Inflammatory macrophage treated with lipopolysaccharide for 1 hour (primary cell): ENCODE measurements around the gene BECN2.

ENCODE experiments used
- DNase-seq, 2 donors: peaks; one replicate each; pipeline ENCODE4 v3.0.0-alpha.2; 2020 to 2022

The BECN2 gene, protein sequence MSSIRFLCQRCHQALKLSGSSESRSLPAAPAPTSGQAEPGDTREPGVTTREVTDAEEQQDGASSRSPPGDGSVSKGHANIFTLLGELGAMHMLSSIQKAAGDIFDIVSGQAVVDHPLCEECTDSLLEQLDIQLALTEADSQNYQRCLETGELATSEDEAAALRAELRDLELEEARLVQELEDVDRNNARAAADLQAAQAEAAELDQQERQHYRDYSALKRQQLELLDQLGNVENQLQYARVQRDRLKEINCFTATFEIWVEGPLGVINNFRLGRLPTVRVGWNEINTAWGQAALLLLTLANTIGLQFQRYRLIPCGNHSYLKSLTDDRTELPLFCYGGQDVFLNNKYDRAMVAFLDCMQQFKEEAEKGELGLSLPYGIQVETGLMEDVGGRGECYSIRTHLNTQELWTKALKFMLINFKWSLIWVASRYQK

DNA sequence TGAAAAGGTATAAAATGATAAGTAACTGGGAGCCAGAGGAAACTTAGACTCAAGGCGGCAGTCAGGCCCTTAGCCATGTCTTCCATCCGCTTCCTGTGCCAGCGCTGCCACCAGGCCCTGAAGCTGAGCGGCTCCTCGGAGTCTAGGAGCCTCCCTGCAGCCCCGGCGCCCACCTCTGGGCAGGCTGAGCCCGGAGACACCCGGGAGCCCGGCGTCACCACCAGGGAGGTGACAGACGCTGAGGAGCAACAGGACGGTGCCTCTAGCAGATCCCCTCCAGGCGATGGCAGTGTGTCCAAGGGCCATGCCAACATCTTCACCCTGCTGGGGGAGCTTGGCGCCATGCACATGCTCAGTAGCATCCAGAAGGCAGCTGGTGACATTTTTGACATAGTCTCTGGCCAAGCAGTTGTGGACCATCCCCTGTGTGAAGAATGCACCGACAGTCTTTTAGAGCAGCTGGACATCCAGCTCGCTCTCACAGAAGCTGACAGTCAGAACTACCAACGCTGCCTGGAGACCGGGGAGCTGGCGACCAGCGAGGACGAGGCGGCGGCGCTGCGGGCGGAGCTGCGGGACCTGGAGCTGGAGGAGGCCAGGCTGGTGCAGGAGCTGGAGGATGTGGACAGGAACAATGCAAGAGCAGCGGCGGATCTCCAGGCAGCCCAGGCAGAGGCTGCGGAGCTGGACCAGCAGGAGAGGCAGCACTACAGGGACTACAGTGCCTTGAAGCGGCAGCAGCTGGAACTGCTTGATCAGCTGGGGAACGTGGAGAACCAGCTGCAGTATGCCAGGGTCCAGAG, at the start of gene BECN2:
BECN2 (plus strand) TSS at position 76 of the 803 bp plus-strand sequence; CDS start at position 76, 0 bp downstream.
- no peak for DNase-seq

DNA sequence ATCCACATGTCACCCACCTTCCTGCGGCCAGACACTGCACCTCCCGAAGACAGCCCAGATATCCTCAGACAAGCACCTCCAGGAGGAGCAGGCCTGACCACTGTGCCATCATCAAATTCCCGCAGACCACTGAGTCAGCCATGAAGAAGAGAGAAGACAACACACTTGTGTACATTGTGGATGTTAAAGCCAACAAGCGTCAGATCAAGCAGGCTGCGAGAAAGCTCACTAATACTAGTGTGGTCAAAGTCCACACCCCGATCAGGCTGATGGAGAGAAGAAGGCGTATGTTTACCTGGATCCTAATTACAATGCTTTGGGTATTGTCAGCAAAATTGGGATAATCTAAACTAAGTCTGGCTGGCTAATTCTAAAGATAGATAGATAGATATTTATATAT, 41.4 kb upstream of the BECN2 start:
- DNase-seq: no peak

DNA sequence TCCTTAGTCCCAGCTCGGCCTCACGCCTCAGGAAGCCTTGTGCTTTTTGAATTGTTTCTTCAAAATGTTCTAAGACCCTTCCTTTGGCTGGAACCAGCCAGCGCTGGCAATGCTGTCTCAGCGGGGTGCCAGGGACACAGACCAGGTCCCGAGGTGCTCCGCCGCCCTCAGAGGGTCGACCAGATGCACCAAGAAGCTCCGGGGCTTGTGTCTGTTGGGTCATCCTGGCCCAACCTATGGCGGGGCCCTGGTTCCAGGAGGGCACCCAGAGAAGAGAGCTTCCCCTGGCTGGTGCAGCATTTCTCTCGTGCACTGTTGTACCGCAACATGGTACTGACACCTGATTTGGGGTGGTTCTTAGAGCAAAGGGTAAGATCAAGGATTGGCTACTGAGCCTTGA, 40.1 kb upstream of the BECN2 start:
- no peak for DNase-seq

DNA sequence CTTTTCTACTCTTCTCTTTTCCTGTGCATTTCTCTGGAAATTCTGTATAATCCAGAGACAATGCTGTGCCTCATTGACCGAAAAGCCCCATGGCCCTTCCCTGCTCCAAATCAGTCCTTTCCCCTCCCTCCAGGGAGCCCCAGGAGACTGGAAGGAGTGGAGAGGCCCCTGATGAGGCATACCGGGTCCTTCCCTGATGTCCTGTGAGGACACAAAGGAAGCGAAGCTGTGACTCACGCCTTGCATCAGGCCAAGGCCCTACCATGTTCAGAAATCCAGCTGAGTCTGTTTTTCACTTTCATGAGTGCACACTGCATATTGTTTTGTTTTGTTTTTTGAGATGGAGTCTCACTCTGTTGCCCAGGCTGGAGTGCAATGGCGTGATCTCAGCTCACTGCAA, 38.7 kb upstream of the BECN2 start:
- DNase-seq: peak; percentile 24 to 49

DNA sequence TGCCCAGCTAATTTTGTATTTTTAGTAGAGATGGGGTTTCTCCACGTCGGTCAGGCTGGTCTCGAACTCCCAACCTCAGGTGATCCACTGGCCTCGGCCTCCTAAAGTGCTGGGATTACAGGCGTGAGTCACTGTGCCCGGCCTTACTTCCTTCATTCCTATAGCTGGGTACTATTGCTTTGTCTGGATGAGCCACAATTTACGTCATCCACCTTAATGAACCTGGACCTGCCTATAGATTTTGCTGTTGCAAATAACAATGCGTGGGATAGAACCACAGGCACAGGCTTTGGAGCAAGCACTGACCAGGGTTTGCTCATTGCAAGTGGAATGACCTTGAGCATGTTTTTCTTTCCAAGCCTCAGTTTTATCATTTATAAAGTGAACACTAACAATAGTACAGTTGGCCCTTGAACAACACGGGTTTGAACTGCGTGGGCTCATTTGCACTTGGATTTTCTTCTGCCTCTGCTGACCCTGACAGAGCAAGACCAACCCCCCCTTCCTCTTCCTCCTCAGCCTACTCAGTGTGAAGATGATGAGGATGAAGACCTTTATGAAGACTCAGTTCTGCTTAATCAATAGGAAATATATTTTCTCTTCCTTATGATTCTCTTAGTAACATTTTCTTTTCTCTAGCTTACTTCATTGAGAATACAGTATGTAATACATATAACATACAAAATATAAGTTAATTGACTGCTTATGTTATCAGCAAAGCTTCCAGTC, 33.3 kb upstream of the BECN2 start:
- DNase-seq: no peak

DNA sequence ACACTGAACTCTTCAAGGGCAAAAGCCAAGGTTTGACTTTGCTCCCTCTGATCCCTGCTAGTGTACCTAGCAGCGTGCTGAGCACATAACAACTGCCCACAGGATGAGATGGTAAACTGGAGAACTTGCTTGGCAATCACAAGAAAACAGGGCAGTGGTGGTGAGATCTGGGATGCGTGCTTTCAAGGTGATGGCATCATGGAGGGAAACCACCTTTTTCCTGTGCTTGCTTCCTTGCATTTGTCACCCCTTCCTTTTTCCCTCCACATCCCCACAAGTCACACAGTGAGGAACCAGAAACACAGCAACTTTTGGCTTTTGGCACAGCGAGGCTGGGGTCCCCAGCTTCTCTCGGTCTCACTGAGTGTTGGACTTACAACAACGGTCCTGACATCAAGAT, 31.4 kb upstream of the BECN2 start:
- no peak for DNase-seq

DNA sequence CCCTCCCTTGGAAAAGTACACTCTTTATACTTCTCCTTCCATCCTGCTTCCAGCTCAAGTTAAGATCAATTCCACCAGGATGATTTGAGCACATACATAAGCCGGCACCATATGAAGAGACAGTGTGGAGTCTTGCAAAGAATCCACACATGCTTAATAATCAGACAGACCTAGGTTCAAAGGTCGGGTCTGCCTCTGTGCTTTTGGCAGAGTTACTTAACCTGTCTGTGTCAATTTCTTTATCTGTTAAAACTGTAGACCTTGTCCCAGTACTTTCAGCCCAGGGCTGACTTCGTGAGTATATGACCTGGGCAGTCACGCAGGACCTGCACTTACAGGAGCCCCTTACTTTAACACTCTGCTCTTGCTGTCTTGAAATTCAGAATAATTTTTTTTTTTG, 30.2 kb upstream of the BECN2 start:
- DNase-seq: no peak

DNA sequence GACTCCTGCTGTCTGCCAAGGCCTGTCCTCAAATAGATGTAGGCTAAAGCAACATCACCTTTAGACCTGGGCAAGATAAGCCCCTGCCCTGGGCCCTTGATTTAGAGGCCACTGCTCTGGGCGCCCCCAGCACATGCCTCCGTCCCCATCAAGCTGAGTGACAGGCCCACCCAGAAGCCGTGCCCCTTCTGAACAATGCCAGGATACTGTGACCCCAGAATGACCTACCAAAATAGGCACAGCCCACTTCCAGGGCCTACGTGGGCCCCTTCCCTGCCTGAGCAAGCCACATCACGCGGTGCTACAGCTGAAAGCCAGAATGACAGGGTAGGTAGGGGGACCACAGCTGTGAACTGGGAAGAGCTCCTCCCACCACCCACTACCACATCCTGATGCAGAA, 24.7 kb upstream of the BECN2 start:
- no peak for DNase-seq

DNA sequence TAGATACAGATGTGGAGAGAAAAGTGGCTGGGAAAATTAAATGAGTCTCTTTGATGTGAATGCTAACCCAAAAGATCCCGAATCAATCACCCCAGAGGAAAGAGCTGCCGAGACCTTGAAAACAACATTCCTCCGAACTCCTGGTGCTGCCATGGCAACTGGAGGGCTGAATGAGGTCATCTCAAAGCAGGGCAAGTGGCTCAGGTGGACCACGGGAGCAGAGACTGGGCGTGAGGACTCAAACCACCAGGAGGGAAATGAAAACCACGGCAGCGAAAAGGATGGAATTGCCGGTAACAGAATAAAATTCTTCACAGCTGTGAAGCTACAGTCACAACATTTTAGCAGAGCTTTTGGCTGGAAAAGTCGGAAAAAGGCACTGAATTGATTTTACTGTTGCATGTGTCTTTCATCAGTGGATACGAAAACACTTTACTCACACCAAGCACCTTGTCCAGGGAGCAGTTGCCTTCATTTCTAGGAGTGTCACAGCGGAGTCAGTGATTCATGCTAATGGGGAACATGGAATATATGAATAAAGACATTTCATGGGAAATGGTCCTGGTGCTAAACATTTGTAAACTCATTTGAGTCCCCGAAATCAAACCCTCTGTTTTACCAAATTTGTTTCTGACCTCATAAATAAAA, 23.2 kb upstream of the BECN2 start:
- no peak for DNase-seq

DNA sequence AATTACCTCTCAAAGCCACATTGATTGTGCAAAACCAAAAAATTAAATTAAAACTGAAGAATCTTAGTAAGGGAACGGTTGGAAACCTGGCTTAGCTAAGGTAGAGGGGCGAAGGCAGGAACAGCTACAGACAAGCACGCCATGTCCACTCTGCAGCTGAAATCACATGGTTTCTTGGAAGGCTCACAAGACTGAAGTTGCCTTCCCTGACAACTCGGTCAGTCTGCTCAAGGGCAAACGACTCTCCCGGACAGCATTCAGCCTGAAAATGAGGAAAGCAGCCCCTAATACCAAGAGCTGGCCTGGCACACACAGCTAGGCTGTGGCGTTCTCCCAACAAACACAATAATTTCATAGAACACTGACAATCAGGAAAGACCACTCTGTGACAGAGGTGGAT, 22.7 kb upstream of the BECN2 start:
- no peak for DNase-seq

DNA sequence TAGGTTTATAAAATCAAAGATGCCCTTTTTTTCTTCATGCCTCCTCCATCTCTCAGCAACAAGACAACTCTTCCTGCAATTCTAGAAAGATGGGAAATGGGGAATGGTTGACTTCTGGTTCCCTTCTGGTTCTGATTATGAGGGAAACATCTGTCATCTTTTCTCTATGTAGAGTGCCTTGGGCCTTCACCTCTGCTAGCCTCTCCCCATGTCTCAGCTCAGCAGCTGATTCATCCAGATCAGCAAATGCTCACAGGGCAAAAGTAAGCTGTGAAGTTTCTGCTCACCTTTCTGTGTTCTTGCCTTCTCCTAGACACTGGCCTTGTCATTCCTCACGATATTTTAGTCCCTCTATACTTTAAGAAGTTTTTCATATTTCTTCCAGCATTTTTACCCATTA, 17.8 kb upstream of the BECN2 start:
- no peak for DNase-seq

DNA sequence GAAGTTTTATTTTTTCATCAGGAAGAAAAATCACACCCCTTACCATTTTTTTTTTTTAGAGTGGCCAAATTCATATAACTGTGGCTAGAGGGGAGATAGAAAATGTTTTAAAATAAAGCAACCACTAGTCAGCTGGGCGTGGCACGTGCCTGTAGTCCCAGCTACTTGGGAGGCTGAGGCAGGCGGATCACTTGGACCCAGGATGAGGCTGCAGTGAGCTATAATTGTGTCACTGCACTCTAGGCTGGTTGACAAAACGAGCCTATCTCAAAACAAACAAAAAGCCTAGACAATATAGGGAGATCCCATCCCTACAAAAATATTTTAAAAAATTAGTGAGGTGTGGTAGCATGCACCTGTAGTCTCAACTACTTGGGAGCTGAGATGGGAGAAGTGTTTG, 14.8 kb upstream of the BECN2 start:
- no peak for DNase-seq

DNA sequence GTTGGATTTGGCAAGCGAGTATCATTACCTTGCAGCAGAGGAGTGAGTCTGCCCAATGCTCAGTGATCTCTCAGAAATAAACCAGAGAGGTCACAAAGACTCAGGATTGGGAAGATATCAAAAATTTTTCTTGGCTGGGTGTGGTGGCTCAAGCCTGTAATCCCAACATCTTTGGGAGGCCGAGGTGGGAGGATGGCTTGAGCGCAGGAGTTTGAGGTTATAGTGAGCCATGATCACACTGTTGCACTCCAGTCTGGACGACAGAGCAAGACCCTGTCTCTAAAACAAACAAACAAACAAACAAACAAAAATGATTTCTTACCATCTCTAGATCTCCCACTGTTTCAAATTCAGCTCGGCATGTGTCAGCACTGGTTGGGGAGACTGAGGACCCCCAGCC, 13.3 kb upstream of the BECN2 start:
- DNase-seq: no peak

DNA sequence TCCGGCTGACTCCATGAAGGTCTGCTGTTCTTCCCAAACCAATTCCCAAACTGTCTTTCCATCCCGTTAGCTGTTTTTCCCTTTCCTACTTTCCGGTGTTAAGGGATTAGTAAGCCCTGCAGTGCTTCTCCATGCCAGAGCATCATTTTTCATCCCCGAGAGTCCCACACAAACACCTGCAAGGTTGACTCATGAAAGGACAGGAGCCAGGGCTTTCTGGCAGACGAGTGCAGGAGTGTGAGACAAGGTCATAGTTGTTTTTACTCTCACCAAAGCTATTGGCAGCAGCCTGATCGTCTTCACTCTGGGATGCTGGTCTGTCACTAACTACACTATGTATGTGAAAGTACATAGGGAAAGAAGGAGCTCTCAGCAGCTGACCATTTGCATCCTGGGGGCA, 10.2 kb upstream of the BECN2 start:
- DNase-seq: no peak

DNA sequence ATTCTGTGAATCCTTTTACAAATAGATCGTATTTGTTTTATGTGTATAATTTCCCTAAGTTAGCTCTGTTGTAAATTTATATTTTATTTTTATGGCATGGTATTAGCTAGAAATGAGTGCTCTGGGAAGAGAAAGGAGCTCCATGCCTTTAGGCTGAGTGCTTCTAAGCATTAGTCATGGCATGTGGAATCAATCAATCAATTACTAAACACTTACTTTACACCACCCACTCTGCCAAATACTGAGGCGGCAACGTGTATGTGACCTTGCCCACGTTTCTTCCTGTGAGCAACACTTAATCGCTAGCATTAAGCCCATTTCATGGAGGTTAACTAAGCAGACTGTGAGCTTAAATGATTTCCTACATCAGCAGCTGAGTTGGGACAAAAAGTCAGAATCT, 7.2 kb upstream of the BECN2 start:
- DNase-seq: no peak

DNA sequence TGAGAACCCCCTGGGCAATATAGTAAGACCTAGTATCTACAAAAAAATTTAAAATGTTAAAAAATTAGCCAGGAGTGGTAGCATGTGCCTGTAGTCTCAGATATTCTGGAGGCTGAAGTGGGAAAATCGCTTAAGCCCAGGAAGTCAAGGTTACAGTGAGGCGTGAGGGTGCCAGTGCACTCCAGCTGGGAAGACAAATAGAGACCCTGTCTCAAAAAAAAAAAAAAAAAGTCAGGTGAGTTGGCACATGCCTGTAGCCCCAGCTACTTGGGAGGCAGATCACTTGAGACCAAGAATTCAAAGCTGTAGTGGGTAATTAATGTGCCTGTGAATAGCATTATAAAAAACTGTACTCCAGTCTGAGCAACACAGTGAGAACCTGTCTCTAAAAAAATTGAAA, 4.6 kb downstream of the BECN2 start:
- DNase-seq: no peak

DNA sequence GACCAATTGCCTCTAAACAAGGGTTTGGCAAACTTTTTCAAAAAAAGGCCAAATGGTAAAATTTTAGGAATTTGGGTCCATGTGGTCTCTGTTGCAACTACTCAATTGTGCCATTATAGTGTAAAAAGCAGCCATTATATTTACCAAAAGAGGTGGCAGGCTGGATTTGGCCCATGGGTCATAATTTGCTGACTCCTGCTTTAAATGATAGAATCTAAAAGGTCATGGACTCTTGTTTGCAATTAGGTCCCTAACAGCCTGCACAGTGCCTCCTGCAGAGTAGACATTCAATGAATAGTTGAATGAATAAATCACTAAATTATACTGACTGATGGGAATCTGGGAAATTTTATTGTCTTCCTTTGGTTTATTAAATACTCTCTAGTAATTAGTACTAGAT, 6.2 kb downstream of the BECN2 start:
- peak; percentile 26 to 39 for DNase-seq

DNA sequence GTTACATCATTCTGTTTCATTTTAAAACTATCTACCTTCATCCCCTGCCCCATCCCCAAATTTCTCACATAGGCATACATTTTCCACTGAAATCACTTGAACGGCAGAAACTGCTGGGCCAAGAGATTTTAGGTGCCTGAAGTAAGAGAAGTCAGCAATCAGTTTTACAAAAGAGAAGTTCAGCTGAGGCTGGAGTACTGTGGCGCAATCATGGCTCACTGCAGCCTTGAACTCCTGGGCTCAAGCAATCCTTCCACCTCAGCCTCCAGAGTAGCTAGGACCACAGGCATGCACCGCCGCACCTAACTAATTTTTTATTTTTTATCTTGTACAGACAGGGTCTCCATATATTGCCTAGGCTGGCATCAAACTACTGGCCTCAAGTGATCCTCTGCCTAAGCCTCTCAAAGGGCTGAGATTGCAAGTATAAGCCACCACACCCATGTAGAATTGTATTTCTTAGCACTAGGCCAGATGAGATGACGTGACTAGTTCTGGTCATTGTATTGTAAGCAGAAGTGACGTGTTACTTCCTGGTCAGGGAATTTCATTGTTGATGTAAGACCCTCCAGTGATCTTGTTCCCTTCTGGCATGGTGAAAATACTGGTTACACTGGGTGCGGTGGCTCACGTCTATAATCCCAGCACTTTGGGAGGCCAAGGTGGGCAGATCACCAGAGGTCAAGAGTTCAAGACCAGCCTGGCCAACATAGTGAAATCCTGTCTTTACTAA, 7.1 kb downstream of the BECN2 start:
- peak; percentile 80 to 91 for DNase-seq

DNA sequence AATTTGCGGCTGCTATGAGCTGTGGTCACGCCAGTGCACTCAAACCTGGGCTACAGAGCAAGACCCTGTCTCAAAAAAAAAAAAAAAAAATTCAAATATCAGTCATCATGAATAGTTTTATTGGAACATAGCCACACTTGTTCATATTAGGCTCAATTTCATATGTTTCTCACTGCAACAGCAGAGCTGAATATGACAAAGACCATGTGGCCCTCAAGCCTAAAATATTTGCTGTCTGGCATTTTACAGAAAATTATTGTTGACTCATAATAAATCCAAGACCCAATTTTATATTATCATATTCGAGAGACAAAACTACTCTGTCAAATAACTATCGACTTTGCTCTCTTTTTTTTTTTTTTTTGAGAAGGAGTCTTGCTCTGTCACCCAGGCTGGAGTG, 11.0 kb downstream of the BECN2 start:
- DNase-seq: no peak

DNA sequence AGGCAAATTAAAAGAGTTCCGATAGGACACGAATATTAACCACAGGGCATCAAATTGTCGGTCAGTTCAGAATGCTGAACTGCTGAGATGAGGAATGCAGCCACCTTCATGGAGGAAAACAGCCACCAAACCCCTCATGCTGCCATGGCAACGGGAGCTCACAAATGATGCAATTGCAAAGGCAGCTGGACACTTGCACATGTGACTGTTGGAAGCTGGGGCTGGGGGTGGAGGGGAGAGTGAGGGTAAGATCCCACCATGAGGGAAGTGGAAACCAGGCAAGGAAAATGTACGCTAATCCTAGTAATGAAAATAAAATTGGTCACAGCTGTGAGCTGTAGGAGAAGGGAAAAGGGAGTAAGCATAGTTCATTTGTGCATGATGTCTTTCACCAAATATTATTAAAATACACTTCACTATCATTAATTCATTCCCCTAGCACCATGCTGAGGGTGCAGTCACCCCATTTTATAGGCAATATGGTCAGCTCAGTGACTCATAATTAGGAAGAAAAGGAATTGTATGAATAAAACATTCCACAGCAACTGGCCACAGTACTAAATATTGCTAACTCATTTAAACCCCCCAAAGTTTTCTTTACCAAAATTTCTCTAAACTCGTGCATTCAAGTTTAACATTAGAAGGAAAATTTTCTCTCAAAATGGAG, 15.3 kb downstream of the BECN2 start:
- no peak for DNase-seq

DNA sequence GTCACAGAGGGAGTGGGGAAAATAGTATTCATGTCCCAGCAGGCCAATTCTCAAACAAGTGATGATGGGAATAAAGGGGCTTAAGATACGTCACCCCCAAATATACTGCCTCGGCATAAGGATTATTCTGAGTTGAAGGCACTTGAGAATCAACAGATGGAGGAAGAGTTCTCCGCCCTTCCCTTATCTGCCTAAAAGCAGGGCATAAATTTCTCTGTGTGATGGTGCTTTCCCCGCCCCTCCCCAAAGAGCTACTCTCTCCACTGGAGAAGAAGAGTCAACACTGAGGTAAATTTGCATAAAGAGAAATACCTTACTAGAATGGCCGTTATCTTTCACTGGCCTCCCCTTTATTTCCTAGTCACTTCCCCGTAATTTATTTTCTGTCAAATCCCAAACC, 18.7 kb downstream of the BECN2 start:
- DNase-seq: no peak

DNA sequence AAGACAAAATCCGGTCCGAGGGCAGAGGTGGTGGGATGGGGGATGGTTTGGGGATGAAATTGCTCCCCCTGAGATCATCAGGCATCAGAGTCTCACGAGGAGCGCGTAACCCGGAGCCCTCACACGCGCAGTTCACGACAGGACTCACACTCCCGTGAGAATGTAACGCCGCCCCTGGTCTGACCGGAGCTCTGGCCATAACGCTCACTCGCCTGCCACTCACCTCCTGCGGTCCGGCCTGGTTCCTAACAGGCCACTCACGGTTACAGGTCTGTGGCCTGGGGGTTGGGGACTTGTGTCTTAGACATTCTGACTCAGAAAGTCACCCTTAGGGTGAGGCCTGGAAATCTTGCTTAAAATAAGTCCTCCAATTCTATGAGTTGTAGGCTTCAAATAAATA, 21.5 kb downstream of the BECN2 start:
- no peak for DNase-seq
